ENCODE results near the gene SLC26A2.

GRCh38 chr5:149953436-149954121 lies 7.0 kb upstream of the SLC26A2 start:
- no peak for TF ChIP-seq CTCF (IDR thresholded peaks at IDR 0.05)
- TF ChIP-seq POLR2A (IDR thresholded peaks at IDR 0.05), result no peak

All from thyroid gland (tissue), 4 donors.